SU-DHL-6 (cell line): Measurements from ENCODE around the gene GPR85.
"Not testable (repeated sequence)": the region's sequence is repeated elsewhere in the genome, so short reads cannot be mapped to it uniquely, and the experiment has no call there.

Source experiments
- H2AFZ ChIP-seq: fragments of 200-600 bp; sonication (generic); 2 replicates; pipeline ENCODE4 v1.6.1; 2014; ENCODE audit warnings: low read depth, mild to moderate bottlenecking, moderate library complexity, mixed read lengths, antibody characterized with exemption, low read length; ENCODE audit not compliant: severe bottlenecking
- H3F3A ChIP-seq: fragments of 200-600 bp; shearing (Covaris generic); 2 replicates; pipeline ENCODE4 v1.6.0; 2016; ENCODE audit warnings: antibody characterized with exemption, mild to moderate bottlenecking; ENCODE audit not compliant: insufficient read depth
- H3K27ac ChIP-seq: fragments of 200-600 bp; sonication (generic); 2 replicates; pipeline ENCODE4 v1.5.1; 2016; ENCODE audit warnings: low read depth, mild to moderate bottlenecking, low read length, moderate library complexity, mixed read lengths
- H3K27me3 ChIP-seq: fragments of 200-600 bp; sonication (generic), shearing (Covaris generic); 2 replicates; pipeline ENCODE4 v1.6.0; 2014; ENCODE audit warnings: mild to moderate bottlenecking, low read length
- H3K36me3 ChIP-seq: fragments of 200-600 bp; sonication (generic); 2 replicates; pipeline ENCODE4 v1.6.1; 2014; ENCODE audit warnings: mild to moderate bottlenecking, low read length, mixed read lengths
- H3K4me2 ChIP-seq: fragments of 300-600, 200-600 bp; shearing (Covaris generic), sonication (generic); 2 replicates; pipeline ENCODE4 v1.6.0; 2014; ENCODE audit warnings: low read length, low read depth, mild to moderate bottlenecking; ENCODE audit not compliant: poor library complexity, severe bottlenecking
- H3K4me3 ChIP-seq: fragments of 200-600 bp; sonication (generic); 2 replicates; pipeline ENCODE4 v1.5.1; 2014; ENCODE audit warnings: antibody characterized with exemption, low read length, mild to moderate bottlenecking, mixed read lengths; ENCODE audit not compliant: insufficient read depth, poor library complexity, severe bottlenecking
- H3K79me2 ChIP-seq: fragments of 200-600 bp; sonication (generic); 2 replicates; pipeline ENCODE4 v1.6.1; 2014; ENCODE audit warnings: mild to moderate bottlenecking, low read length, moderate library complexity; ENCODE audit not compliant: insufficient read depth
- H3K9ac ChIP-seq: fragments of 200-600 bp; sonication (generic); 2 replicates; pipeline ENCODE4 v1.7.0; 2014; ENCODE audit warnings: mild to moderate bottlenecking, low read length
- H3K9me2 ChIP-seq: fragments of 200-600 bp; sonication (generic); replicated peaks from 2 replicates; pipeline ENCODE4 v1.6.1; 2014; ENCODE audit warnings: low read length; ENCODE audit not compliant: insufficient read depth
- H3K9me3 ChIP-seq: fragments of 200-600 bp; sonication (generic); 2 replicates; pipeline ENCODE4 v1.6.1; 2014; ENCODE audit warnings: low read length, mixed read lengths; ENCODE audit not compliant: insufficient read depth
- H4K20me1 ChIP-seq: fragments of 200-600 bp; sonication (generic); 2 replicates; pipeline ENCODE4 v1.6.1; 2014; ENCODE audit warnings: low read depth, mild to moderate bottlenecking, antibody characterized with exemption, low read length, moderate library complexity, mixed read lengths
- EZH2phosphoT487 ChIP-seq: fragments of 200-600 bp; sonication (generic), shearing (Covaris generic); conservative IDR thresholded peaks from 2 replicates; pipeline ENCODE4 v1.6.1; 2018; ENCODE audit warnings: mild to moderate bottlenecking, antibody characterized with exemption, low read length, moderate library complexity, mixed read lengths
- TF ChIP-seq, protein P1 (sequence below): fragments of 200-600 bp; sonication (generic); IDR thresholded peaks from one replicate; pipeline ENCODE4 v1.5.1; 2017; ENCODE audit warnings: antibody characterized with exemption, mild to moderate bottlenecking, low read length, moderate library complexity; ENCODE audit not compliant: insufficient read depth, poor library complexity, severe bottlenecking

The GPR85 gene

DNA sequence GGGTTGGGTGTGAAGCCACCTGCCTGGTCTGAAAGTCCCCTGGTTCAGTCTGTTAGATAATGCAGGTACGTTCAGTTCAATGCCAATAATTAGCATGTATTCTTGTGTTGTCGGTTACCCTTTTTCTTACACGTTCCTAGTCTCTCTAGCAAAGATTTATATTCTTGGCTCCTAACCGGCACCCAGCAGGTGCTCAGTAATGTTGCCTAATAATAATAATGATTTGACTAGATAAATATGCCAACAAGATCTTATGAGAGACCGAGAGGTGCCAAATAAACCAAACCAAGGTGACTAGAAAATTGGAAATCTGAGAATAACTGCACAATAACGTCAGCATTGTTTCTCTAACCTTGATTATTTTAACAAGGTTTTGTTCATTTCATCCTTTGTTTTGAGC lies 32.8 kb upstream of the GPR85 start:
- no peaks in the 10 kb centered on the region for H3K9me2 ChIP-seq
- H4K20me1 ChIP-seq: no peaks in the 10 kb centered on the region
- no peaks in the 10 kb centered on the region for H3F3A ChIP-seq
- H2AFZ ChIP-seq: peak overlapping the region; percentile 69
- H3K9me3 ChIP-seq: no peaks in the 10 kb centered on the region
- no peak overlapping the region for H3K4me2 ChIP-seq
- H3K27me3 ChIP-seq: no peaks in the 10 kb centered on the region
- H3K9ac ChIP-seq: no peak overlapping the region
- H3K27ac ChIP-seq: no peak overlapping the region
- H3K36me3 ChIP-seq: no peaks in the 10 kb centered on the region
- no peak for TF ChIP-seq EZH2phosphoT487
- TF ChIP-seq, protein P1, sequence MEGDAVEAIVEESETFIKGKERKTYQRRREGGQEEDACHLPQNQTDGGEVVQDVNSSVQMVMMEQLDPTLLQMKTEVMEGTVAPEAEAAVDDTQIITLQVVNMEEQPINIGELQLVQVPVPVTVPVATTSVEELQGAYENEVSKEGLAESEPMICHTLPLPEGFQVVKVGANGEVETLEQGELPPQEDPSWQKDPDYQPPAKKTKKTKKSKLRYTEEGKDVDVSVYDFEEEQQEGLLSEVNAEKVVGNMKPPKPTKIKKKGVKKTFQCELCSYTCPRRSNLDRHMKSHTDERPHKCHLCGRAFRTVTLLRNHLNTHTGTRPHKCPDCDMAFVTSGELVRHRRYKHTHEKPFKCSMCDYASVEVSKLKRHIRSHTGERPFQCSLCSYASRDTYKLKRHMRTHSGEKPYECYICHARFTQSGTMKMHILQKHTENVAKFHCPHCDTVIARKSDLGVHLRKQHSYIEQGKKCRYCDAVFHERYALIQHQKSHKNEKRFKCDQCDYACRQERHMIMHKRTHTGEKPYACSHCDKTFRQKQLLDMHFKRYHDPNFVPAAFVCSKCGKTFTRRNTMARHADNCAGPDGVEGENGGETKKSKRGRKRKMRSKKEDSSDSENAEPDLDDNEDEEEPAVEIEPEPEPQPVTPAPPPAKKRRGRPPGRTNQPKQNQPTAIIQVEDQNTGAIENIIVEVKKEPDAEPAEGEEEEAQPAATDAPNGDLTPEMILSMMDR: no peak
- no peak overlapping the region for H3K4me3 ChIP-seq
- H3K79me2 ChIP-seq: no peaks in the 10 kb centered on the region

DNA sequence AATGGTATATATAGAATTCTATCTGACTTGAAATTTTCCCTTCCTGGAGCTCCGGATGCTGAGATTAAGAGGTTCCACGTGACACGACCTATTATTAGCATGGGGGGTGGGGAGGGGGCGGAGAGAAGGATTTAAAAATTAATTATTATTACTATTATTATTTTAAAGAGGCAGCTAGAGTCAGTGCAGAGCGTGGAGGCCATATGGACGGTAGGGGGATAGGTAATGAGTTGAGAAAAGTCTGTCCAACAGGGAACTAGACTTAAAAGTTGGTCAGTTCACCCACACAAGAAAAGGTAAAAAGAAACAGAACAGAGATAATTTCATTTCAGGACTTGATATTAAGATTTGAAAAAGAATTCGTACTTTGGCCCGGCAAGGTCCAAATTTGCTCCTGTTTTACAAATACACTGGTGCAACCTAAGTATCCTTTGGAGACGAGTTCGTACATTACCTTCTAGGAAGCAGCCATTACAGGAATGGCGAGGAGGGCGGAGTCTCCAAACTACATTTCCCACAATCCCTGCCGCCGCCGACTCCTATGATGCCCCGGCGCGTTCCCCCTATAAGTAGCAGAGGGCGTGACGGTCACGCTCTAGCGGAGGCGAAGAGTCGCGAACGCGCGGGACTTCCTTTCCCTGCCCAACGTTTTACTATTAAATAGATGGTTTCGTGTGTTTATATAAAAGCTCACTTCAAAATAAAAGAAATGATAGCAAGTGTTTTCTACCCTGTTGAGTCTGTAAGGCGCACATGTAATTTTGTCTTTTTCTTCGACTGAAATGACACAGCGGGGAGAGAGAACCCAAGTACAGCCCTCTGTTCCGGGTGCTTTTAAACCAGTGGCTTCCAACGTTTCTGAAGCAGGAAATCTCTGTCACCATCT lies 31.7 kb upstream of the GPR85 start, which contains the start of gene SMIM30:
Gene SMIM30, minus strand, starts transcription at position 481 of the 886 bp plus-strand sequence. CDS start 976 bp downstream, outside the sequence.
- Histone ChIP-seq H3K27me3 (no peaks in the 10 kb centered on the region), H4K20me1 (no peaks in the 10 kb centered on the region), H3K9me3 (no peaks in the 10 kb centered on the region), H2AFZ (peak within 1 kb of the TSS; percentile 69), H3K79me2 (no peaks in the 10 kb centered on the region), H3K9ac (peak within 1 kb of the TSS; percentile 27; the same call in 1 of the 2 replicates), H3K9me2 (no peaks in the 10 kb centered on the region), H3K27ac (no peak within 1 kb of the TSS), H3F3A (no peaks in the 10 kb centered on the region), H3K4me3 (peak within 1 kb of the TSS; percentile 54), H3K36me3 (no peaks in the 10 kb centered on the region), H3K4me2 (peak within 1 kb of the TSS; percentile 53)
- TF ChIP-seq EZH2phosphoT487: no peak

DNA sequence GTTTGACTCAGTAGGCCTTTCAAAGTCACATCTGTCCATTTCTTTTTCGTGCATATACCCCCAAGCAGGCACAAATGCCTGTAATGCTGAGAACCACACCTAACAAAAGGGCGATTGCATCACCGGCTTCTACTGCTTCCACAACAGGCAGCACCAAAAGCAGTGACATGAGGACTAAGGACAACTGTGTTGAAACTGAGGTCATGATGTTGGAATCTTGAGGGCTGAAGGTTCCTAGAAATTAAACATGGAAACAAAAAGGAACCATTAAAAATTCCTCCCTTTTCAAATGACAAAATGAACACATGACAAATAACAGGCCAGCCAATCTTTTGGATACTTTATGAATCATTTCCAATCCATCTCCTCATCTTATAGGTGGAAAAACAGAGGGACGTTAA lies 30.7 kb upstream of the GPR85 start:
- H3K79me2 ChIP-seq, H3K27ac ChIP-seq, H2AFZ ChIP-seq, H3K9me2 ChIP-seq, H3F3A ChIP-seq, H4K20me1 ChIP-seq, H3K9me3 ChIP-seq, H3K27me3 ChIP-seq, H3K36me3 ChIP-seq, H3K9ac ChIP-seq: not testable (repeated sequence)
- Histone ChIP-seq H3K4me3 (peak overlapping the region; percentile 54), H3K4me2 (peak overlapping the region; percentile 53)

DNA sequence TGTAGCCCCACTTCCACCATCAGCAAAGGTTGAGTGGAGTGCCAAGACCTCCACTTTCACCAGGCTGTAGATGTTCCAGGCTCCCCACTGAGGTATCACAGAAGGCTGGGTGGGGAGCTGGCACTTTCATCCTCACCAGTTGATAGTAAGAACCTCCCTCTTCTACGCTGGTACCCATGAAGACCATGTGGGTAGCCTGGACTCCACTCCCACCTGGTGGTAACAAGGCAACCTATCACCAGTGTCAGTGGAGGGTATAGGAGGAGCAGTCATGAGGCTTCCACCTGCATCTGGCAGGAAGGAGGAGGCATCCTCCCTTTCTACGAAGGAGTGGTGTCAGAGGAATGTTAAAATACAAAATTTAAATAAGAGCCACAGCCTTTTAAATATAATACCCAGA lies 27.3 kb upstream of the GPR85 start:
- Histone ChIP-seq H3K27ac (no peak overlapping the region), H3K79me2 (no peaks in the 10 kb centered on the region), H4K20me1 (no peaks in the 10 kb centered on the region), H2AFZ (no peak overlapping the region), H3K36me3 (no peaks in the 10 kb centered on the region), H3F3A (no peaks in the 10 kb centered on the region), H3K9me3 (no peaks in the 10 kb centered on the region), H3K4me3 (no peak overlapping the region), H3K27me3 (no peaks in the 10 kb centered on the region), H3K9ac (no peak overlapping the region), H3K9me2 (no peaks in the 10 kb centered on the region), H3K4me2 (no peak overlapping the region)
- no peak for TF ChIP-seq EZH2phosphoT487
- TF ChIP-seq, protein P1: no peak
